ENCODE results near the gene MOGAT1.
"Not testable (repeated sequence)": the region's sequence is repeated elsewhere in the genome, so short reads cannot be mapped to it uniquely, and the experiment has no call there.

Gene MOGAT1

DNA sequence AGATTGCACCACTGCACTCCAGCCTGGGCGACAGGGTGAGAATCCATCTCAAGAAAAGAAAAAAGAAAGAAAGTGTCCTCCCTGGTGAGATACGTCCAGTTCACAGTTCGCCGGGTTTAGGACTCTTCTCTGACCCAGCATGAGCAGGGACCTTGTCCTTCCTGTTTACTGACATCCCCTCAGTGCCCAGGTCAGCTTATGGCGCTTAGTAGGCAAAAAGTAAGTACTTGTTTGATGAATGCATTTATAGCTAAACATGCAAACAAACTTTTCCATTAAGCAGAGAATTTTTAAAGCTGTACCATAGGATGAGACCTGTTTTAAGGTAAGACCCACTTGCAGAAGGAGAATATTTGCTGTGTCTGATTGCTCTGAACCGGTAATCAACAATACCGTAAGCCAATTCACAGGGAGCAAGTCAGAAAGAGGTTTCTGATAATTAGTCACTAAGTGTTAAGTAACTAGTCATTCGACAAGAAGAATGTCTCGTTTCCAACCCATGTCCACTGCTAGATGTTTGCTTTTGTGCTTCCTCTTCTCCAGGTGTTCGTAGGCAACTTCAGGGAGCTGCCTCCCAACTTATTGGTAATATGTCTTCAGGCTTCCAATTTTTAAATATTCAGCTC lies 40.0 kb downstream of the MOGAT1 start:
- TF ChIP-seq, protein P1, sequence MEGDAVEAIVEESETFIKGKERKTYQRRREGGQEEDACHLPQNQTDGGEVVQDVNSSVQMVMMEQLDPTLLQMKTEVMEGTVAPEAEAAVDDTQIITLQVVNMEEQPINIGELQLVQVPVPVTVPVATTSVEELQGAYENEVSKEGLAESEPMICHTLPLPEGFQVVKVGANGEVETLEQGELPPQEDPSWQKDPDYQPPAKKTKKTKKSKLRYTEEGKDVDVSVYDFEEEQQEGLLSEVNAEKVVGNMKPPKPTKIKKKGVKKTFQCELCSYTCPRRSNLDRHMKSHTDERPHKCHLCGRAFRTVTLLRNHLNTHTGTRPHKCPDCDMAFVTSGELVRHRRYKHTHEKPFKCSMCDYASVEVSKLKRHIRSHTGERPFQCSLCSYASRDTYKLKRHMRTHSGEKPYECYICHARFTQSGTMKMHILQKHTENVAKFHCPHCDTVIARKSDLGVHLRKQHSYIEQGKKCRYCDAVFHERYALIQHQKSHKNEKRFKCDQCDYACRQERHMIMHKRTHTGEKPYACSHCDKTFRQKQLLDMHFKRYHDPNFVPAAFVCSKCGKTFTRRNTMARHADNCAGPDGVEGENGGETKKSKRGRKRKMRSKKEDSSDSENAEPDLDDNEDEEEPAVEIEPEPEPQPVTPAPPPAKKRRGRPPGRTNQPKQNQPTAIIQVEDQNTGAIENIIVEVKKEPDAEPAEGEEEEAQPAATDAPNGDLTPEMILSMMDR (conservative IDR thresholded peaks at IDR 0.05), result no peak
- no peak overlapping the region for H3K27ac ChIP-seq

DNA sequence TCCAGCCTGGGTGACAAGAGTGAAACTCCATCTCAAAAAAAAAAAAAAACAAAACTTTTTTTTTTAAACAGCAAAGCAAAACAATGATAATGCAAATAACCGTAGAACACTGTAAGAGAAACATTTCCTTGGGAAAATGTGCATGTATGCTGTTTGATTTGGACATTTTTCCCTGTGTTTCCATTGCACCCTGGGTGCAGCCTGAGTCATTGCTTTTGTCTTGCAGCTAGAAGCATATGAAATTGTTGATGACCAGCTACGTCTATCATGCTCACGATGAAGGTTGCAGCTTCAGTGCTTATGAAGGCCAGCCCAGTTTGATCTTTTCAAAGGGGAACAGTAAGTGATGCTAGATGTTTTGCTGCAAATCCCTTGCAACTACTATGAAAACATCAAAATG lies 41.5 kb downstream of the MOGAT1 start:
- TF ChIP-seq, protein P1 (conservative IDR thresholded peaks at IDR 0.05), result no peak
- no peak overlapping the region for H3K27ac ChIP-seq

DNA sequence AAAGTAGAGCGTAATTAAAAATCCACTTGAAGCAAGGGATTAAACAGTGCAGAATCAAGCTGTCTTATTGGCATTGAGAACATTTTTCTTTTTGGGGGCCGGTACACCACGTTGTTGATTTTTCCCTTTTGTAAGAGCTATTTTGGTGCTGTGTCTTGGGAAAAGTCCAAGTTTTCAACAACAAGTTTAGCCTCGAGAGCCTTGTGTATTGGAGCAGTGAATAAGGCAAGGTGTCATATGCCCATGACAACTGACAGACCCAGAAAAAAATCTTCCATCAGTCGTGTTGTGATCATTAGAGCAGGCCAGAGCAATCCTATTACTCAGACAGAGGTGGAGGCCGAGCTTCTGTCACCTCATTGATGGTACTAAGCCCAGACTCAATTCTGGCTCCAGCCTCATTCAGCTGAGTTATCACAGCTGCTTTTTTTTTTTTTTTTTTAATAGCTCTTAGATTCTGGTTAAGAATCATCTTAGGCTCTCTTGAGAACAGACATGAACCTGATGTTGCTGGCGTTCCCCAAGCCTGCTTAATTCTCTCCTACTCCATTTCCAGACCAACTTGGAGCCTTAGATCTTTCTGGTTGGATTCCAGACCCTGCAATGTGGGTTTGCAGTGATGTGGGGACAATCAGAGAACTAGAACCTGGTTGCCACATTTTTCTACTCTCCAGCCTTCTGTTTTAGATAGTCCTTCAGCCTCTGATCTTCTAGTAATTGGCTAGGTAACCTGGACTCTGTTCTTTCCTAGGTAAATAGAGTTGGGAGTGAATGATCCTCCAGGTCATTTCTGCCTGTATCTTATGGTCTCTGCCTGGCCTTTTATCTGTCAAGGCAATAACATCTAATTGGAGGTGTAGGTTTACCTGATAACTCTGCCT lies 43.1 kb downstream of the MOGAT1 start:
- H3K27ac ChIP-seq, result no peak overlapping the region
- TF ChIP-seq, protein P1 (conservative IDR thresholded peaks at IDR 0.05), result no peak

DNA sequence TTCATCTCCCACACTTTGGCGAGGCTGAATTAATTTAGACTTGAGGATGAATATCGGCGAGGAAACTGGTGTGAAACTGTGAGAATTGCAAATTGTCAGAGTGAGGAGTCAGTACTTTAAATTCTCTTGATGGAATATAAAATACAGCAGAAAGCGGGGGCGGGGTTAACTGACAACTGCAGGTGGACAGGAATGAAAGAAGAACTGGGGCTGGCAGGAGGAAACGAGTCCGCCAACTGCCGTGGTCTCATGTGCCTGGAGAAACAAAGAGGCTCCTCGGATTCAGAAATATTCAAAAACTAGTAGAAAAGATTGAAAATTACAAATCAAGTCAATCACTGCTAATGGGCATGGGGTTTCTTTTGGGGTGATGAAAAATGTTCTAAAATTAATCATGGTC lies 44.3 kb downstream of the MOGAT1 start:
- no peak overlapping the region for H3K27ac ChIP-seq
- TF ChIP-seq, protein P1 (conservative IDR thresholded peaks at IDR 0.05), result no peak

DNA sequence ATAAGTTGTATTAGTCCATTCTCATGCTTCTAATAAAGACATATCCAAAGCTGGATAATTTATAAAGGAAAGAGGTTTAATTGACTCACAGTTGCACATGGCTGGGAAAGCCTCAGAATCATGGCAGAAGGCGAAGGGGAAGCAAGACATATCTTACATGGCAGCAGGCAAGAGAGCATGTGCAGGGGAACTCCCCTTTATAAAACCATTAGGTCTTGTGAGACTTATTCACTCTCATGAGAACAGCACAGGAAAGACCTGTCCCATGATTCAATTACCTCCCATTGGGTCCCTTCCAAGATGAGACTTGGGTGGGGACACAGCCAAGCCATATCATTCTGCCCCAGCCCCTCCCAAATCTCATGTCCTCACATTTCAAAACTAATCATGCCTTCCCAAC lies 48.3 kb downstream of the MOGAT1 start:
- not testable (repeated sequence) for H3K27ac ChIP-seq

DNA sequence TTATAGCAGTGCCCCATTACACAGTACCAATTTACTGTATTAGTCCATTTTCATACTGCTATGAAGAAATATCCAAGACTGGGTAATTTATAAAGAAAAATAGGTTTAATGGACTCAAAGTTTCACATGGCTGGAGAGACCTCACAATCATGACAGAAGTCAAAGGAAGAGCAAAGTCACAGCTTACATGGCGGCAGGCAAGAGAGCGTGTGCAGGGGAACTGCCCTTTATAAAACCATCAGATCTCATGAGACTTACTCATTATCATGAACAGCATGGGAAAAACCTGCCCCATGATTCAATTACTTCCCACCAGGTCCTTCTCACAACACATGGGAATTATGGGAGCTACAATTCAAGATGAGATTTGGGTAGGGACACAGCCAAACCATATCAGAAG lies 50.1 kb downstream of the MOGAT1 start:
- not testable (repeated sequence) for H3K27ac ChIP-seq

DNA sequence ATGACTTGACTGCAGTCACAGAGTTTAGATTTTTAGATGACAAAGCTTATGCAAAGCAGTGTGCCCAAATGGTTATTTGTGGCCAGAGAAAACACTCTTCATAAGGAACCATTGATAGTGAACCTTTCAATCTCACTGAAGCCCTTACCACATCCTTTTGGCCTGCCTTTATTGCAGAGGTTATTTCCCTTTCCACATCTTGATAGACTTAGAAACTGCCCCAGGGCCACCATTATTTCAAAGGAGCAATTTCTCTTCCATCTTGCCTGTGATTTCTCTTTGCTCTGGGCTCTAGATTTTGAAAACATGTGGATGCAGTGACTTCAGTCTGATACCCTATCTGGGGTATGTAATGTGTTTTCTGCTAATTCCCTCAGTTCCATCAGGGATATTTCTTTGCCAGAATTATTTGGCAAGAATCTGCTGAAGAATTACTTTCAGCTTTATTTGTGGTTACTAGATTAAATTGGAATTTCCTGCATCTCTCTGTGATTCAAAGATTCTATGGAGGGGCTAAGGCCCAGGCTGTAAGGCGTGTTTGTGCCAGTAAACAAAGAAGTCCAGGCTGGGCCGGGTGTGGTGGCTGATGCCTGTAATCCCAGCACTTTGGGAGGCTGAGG lies 51.0 kb downstream of the MOGAT1 start:
- no peak overlapping the region for H3K27ac ChIP-seq
- TF ChIP-seq, protein P1 (conservative IDR thresholded peaks at IDR 0.05), result no peak

DNA sequence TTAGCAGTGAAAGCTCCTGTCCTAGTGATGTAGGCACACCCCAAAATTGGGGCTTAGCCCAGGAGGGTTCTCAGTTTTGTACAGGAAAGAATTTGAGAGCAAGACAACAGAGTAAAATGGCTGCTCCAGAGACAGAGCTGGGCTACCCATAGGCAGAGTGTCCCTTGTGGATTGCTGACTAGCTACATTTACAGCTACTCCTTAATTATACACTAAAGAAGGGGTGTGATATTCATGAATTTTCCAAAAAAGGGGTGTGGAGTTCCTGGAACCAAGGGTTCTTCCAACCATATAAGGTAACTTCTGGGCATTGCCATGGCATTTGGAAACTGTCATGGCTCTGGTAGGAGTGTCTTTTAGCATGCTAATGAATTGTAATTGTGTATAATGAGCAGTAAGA lies 52.8 kb downstream of the MOGAT1 start:
- no peak overlapping the region for H3K27ac ChIP-seq
- TF ChIP-seq, protein P1 (conservative IDR thresholded peaks at IDR 0.05), result no peak
